ENCODE results near the gene IMMP2L.
"Not testable (repeated sequence)": the region's sequence is repeated elsewhere in the genome, so short reads cannot be mapped to it uniquely, and the experiment has no call there.

Gene IMMP2L

GRCh38 chr7:111328487-111328886 is 233.8 kb downstream of the IMMP2L start:
- no peak for DNase-seq

- DNase-seq: no peak
Measured at GRCh38 chr7:111324776-111325175, 237.5 kb downstream of the IMMP2L start.

GRCh38 chr7:111324228-111324627 is 238.1 kb downstream of the IMMP2L start:
- DNase-seq: no peak

GRCh38 chr7:111323670-111324069 is 238.6 kb downstream of the IMMP2L start:
- DNase-seq: not testable (repeated sequence)

GRCh38 chr7:111320133-111320532 is 242.2 kb downstream of the IMMP2L start:
- DNase-seq: no peak

GRCh38 chr7:111312966-111313365 is 249.3 kb downstream of the IMMP2L start:
- no peak for DNase-seq

- no peak for DNase-seq
Measured at GRCh38 chr7:111308691-111309090, 253.6 kb downstream of the IMMP2L start.

GRCh38 chr7:111301891-111302290 is 260.4 kb downstream of the IMMP2L start:
- DNase-seq: no peak

GRCh38 chr7:111294494-111294893 is 267.8 kb downstream of the IMMP2L start:
- no peak for DNase-seq

GRCh38 chr7:111292026-111292470 is 270.2 kb downstream of the IMMP2L start:
- DNase-seq: no peak

GRCh38 chr7:111290982-111291381 is 271.3 kb downstream of the IMMP2L start:
- DNase-seq: no peak

- no peak for DNase-seq
Measured at GRCh38 chr7:111290419-111290818, 271.9 kb downstream of the IMMP2L start.

GRCh38 chr7:111288441-111288840 is 273.9 kb downstream of the IMMP2L start:
- DNase-seq: not testable (repeated sequence)

- no peak for DNase-seq
Measured at GRCh38 chr7:111282626-111283025, 279.7 kb downstream of the IMMP2L start.

- no peak for DNase-seq
Measured at GRCh38 chr7:111274857-111275256, 287.4 kb downstream of the IMMP2L start.

- no peak for DNase-seq
Measured at GRCh38 chr7:111272092-111272491, 290.2 kb downstream of the IMMP2L start.

- DNase-seq: not testable (repeated sequence)
Measured at GRCh38 chr7:111270794-111271193, 291.5 kb downstream of the IMMP2L start.

- no peak for DNase-seq
Measured at GRCh38 chr7:111268941-111269340, 293.4 kb downstream of the IMMP2L start.

- DNase-seq: no peak
Measured at GRCh38 chr7:111266613-111267012, 295.7 kb downstream of the IMMP2L start.

GRCh38 chr7:111265394-111265793 is 296.9 kb downstream of the IMMP2L start:
- no peak for DNase-seq

- DNase-seq: no peak
Measured at GRCh38 chr7:111264981-111265380, 297.3 kb downstream of the IMMP2L start.

GRCh38 chr7:111264111-111264868 is 298.0 kb downstream of the IMMP2L start:
- no peak for DNase-seq

GRCh38 chr7:111262293-111263116 is 299.8 kb downstream of the IMMP2L start:
- DNase-seq: no peak

GRCh38 chr7:111261496-111261895 is 300.8 kb downstream of the IMMP2L start:
- no peak for DNase-seq

Measured in stimulated activated naive CD4-positive, alpha-beta T cell (primary cell).